OCI-LY3 (cell line): Measurements from ENCODE around the gene RNF225.

ENCODE experiments used
- EZH2phosphoT487 ChIP-seq: fragments of 200-600 bp; shearing (Covaris generic); IDR thresholded peaks from 2 replicates; pipeline ENCODE4 v1.6.1; 2018; ENCODE audit warnings: antibody characterized with exemption, mixed run types, low read depth
- TF ChIP-seq, protein P1 (sequence below): fragments of 200-600, 300-600 bp; sonication (generic); IDR thresholded peaks from 2 replicates; pipeline ENCODE4 v1.5.1; 2014; ENCODE audit warnings: antibody characterized with exemption, low read length, low read depth

DNA sequence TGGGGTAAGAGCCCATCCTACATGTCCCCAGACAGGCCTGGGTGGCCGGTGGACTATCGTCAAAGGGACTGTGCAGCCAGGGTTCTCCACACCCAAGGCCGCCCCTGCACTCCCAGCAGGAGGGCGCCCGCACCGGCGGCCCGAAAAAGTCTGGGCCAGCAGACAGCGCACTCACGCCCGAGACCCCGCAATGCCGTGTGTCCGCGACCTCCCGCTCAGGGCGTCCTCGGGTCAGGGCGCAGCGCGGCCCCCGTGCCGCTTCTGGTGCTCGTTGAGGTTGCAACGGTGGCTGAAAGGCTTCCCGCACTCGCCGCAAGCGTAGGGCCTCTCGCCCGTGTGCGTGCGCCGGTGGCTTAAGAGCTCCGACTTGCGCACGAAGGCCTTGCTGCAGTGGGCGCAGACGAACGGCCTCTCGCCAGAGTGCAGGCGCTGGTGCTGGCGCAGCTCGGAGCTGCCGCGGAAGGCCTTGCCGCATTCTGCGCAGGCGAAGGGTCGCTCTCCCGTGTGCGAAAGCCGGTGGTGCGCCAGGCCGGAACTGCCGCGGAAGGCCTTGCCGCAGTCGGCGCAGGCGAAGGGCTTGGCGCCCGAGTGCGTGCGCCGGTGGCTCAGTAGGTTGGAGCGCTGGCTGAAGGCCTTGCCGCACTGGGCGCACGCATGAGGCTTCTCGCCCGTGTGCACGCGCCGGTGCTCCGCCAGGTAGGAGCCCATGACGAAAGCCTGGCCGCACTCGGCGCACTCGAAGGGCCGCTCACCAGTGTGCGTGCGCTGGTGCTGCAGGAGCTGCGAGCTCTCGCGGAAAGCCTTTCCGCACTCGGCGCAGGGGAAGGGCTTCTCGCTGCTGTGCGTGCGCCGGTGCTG, 39.3 kb upstream of the RNF225 start:
- TF ChIP-seq, protein P1, sequence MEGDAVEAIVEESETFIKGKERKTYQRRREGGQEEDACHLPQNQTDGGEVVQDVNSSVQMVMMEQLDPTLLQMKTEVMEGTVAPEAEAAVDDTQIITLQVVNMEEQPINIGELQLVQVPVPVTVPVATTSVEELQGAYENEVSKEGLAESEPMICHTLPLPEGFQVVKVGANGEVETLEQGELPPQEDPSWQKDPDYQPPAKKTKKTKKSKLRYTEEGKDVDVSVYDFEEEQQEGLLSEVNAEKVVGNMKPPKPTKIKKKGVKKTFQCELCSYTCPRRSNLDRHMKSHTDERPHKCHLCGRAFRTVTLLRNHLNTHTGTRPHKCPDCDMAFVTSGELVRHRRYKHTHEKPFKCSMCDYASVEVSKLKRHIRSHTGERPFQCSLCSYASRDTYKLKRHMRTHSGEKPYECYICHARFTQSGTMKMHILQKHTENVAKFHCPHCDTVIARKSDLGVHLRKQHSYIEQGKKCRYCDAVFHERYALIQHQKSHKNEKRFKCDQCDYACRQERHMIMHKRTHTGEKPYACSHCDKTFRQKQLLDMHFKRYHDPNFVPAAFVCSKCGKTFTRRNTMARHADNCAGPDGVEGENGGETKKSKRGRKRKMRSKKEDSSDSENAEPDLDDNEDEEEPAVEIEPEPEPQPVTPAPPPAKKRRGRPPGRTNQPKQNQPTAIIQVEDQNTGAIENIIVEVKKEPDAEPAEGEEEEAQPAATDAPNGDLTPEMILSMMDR, result no peak
- no peak for TF ChIP-seq EZH2phosphoT487
